Ovary (tissue), 3 donors: ENCODE data around the gene WDR91.

Source experiments
- EP300 ChIP-seq: sonication (generic); formaldehyde crosslinking; IDR thresholded peaks from one replicate; pipeline ENCODE4 v1.6.1; 2017; ENCODE audit warnings: antibody characterized with exemption
- POLR2A ChIP-seq: fragments of 450-650 bp; IDR thresholded peaks from one replicate; pipeline ENCODE4 v1.6.1; 2017; ENCODE audit warnings: antibody characterized with exemption, mild to moderate bottlenecking, moderate library complexity
- TF ChIP-seq, protein P1 (sequence below), 3 donors: fragments of 450-650 bp in 2 of 3; fragments of 200-600 bp in 1 of 3; IDR thresholded peaks; one replicate each; pipeline versions ENCODE4 v1.5.1 to v1.8.0; 2016 to 2022; ENCODE audit warnings: antibody characterized with exemption in 3 of 3, mild to moderate bottlenecking in 1 of 3
- donor health status: DM: no; HTN: no; CAD: no.

DNA sequence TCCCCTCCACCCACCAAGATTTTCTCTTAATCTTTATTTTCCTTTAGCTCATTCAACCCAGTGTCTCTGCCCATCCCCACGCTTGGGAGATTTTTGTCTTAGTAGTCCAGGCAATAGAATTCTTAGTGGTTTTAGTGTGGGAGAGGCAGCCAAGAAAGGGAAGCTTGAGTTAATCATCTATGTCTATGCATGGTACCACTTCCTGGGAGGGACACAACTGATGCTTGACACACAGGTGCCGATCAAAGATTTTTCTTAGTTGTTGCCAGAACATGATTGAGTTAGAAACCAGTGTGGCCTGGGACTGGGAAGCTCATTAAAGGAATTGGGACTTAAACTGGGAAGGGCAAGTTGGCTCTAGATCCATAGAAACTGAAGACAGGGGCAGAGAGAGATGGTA is 25.4 kb upstream of the WDR91 start:
- TF ChIP-seq, protein P1, sequence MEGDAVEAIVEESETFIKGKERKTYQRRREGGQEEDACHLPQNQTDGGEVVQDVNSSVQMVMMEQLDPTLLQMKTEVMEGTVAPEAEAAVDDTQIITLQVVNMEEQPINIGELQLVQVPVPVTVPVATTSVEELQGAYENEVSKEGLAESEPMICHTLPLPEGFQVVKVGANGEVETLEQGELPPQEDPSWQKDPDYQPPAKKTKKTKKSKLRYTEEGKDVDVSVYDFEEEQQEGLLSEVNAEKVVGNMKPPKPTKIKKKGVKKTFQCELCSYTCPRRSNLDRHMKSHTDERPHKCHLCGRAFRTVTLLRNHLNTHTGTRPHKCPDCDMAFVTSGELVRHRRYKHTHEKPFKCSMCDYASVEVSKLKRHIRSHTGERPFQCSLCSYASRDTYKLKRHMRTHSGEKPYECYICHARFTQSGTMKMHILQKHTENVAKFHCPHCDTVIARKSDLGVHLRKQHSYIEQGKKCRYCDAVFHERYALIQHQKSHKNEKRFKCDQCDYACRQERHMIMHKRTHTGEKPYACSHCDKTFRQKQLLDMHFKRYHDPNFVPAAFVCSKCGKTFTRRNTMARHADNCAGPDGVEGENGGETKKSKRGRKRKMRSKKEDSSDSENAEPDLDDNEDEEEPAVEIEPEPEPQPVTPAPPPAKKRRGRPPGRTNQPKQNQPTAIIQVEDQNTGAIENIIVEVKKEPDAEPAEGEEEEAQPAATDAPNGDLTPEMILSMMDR (IDR thresholded peaks at IDR 0.05), result no peak
- no peak for TF ChIP-seq EP300
- TF ChIP-seq POLR2A, result no peak
